Vagina (tissue), 2 donors: Measurements from ENCODE around the gene SMARCD2. TPM values are rescaled to one million over a fixed set of nuclear protein-coding genes. Genes with fewer than 3 reads are reported as not detected.
"Not testable (repeated sequence)": the region's sequence is repeated elsewhere in the genome, so short reads cannot be mapped to it uniquely, and the experiment has no call there.

Experiments
- DNase-seq, 2 donors: peaks; one replicate each; pipeline ENCODE4 v3.0.0-alpha.2; 2017; ENCODE audit errors: extremely low spot score in 2 of 2
- H3K27ac ChIP-seq: fragments of 200-600 bp; sonication (generic); one replicate; pipeline ENCODE4 v1.5.1; 2019
- H3K27me3 ChIP-seq: fragments of 200-600 bp; sonication (generic); one replicate; pipeline ENCODE4 v1.5.1; 2019
- H3K36me3 ChIP-seq, 2 donors: fragments of 200-600 bp; sonication (generic); one replicate each; pipeline ENCODE4 v1.5.1; 2017 to 2019
- H3K4me1 ChIP-seq: fragments of 200-600 bp; sonication (generic); one replicate; pipeline ENCODE4 v1.5.1; 2019
- H3K4me3 ChIP-seq, 2 donors: fragments of 200-600 bp; sonication (generic); 1 replicate in 1 of 2; 2 replicates in 1 of 2; pipeline ENCODE4 v1.5.1; 2016 to 2019
- H3K9me3 ChIP-seq: fragments of 200-600 bp; sonication (generic); one replicate; pipeline ENCODE4 v1.5.1; 2019
- CTCF ChIP-seq, 3 experiments: fragments of 450-650 bp in 2 of 3; fragments of 200-600 bp in 1 of 3; sonication (generic) in 1 of 3; IDR thresholded peaks; one replicate each; pipeline ENCODE4 v1.5.1; 2017 to 2019; ENCODE audit warnings: antibody characterized with exemption in 3 of 3, mild to moderate bottlenecking in 2 of 3, moderate library complexity in 2 of 3
- POLR2A ChIP-seq, 2 donors: fragments of 450-650 bp; IDR thresholded peaks; one replicate each; pipeline ENCODE4 v1.6.1; 2017; ENCODE audit warnings: antibody characterized with exemption in 2 of 2, mild to moderate bottlenecking in 2 of 2, moderate library complexity in 2 of 2
- POLR2AphosphoS5 ChIP-seq, 2 donors: sonication (generic); formaldehyde crosslinking; IDR thresholded peaks; one replicate each; pipeline ENCODE4 v1.9.0; 2017; ENCODE audit warnings: antibody characterized with exemption in 2 of 2, mild to moderate bottlenecking in 2 of 2, low read depth in 1 of 2; ENCODE audit not compliant: insufficient read depth in 1 of 2
- intact Hi-C: fragments of 100-400 bp; cut with DNase I; formaldehyde crosslinking; loops from one replicate; pipeline ENCODE4 v1.15.1; 2023
- total RNA-seq: library from RNA; depleted of rRNA; stranded (reverse); fragments of >200 nt; gene quantifications from one replicate; pipeline ENCODE4 v1.2.3, GENCODE V29; 2016

Gene SMARCD2
- total RNA-seq, result 146 TPM

GRCh38 chr17:63842540-63843386 lies at the start of gene SMARCD2:
Gene SMARCD2, minus strand, starts transcription at chr17:63842685. Its CDS starts 11 bp downstream, at chr17:63842674.
- no peaks in the 10 kb centered on the region for H3K9me3 ChIP-seq
- DNase-seq, result peak in 1 of 2 donors; percentile 99
- intact Hi-C loops, result loop anchor here (10.0 kb wide), 1 partner anchor 1082 kb away; no protein-coding TSS in a partner anchor
- peak within 1 kb of the TSS; percentile 96 to 100 for H3K4me3 ChIP-seq
- peaks cover 47% of the 10 kb centered on the region for H3K4me1 ChIP-seq
- TF ChIP-seq CTCF (IDR thresholded peaks at IDR 0.05) (peak in 1 of 3 experiments; percentile 68), POLR2AphosphoS5 (IDR thresholded peaks at IDR 0.05; ENCODE audit: insufficient read depth in 1 of 2, low read depth in 1 of 2) (peak; percentile 88 to 93), POLR2A (IDR thresholded peaks at IDR 0.05) (peak; percentile 47 to 97)
- no peaks in the 10 kb centered on the region for H3K36me3 ChIP-seq
- peak within 1 kb of the TSS; percentile 97 for H3K27ac ChIP-seq
- H3K27me3 ChIP-seq, result no peaks in the 10 kb centered on the region

DNA sequence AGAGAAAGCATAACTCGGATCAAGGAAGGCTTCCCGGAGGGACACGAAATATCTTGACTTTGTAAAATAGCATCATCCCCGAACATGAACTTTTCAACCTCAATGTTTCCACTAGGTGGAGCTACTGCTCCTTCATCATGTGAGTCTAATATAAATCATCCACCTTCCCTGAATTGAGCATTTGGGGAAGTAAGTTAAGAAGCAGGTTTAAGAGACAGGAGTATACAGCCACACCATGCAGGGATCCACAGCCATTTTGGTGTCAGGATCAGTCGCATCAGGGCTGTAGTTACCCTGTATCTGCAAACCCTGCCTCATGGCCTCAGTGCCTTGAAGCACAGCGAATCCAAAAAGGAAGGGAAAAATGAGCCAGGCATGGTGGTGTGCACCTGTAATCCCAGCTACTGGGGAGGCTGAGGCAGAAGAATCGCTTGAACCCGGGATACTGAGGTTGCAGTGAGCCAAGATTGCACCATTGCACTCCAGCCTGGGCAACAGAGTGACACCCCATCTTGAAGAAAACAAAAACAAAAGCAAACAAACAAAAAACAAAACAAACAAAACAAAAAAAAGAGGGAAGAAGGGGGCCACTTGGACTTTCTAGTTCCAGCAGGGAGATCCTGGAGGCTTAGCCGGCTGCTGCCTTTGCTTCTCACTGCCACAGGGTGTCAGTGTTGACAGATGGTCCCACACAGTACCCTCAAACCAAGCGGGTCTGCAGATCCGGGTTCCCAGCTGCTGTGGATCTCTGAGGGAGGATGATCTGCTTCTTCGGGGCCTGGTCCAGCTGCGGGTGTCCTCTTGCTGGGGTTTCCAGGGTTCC lies 46.8 kb upstream of the SMARCD2 start:
- H3K27me3 ChIP-seq, intact Hi-C loops, H3K27ac ChIP-seq, DNase-seq, H3K4me3 ChIP-seq, H3K9me3 ChIP-seq, H3K36me3 ChIP-seq, H3K4me1 ChIP-seq: not testable (repeated sequence)
- peak in 1 of 3 experiments; percentile 16 for TF ChIP-seq CTCF (IDR thresholded peaks at IDR 0.05)

- DNase-seq, intact Hi-C loops: not testable (repeated sequence)
Measured at GRCh38 chr17:63885119-63885518, 42.6 kb upstream of the SMARCD2 start.

DNA sequence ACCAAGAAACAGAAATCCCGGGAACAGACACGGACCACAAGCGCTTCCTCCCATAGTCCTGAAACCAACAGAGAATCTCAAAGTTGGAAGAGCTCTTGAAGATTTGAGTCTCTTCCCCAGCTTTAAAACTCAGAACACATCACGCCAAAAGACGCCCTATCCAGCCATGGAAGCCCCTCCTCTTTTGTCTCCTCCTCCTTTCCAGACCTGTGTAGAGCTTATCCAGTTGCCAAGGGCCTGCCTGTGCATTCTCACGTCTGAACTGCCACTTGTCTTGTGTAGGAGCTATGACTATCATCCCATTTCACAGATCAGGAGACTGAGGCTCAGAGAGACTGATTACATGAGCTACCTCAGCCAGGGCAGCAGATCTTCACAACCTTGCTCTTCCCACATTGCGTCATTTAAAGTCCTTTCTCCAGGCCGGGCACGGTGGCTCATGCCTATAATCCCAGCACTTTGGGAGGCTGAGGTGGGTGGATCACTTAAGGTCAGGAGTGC lies 40.2 kb upstream of the SMARCD2 start:
- H3K36me3 ChIP-seq, H3K4me3 ChIP-seq, intact Hi-C loops, H3K27ac ChIP-seq, H3K4me1 ChIP-seq, DNase-seq, H3K9me3 ChIP-seq, H3K27me3 ChIP-seq: not testable (repeated sequence)

More at GRCh38 chr17:63885119-63885518, 42.6 kb upstream of the SMARCD2 start:
- H3K4me1 ChIP-seq, H3K27me3 ChIP-seq, H3K27ac ChIP-seq, H3K4me3 ChIP-seq, H3K36me3 ChIP-seq, H3K9me3 ChIP-seq: not testable (repeated sequence)

- H3K27me3 ChIP-seq, result no peaks in the 10 kb centered on the region
- DNase-seq, result no peak
Measured at GRCh38 chr17:63881935-63882601, 39.6 kb upstream of the SMARCD2 start, which contains the start of gene GH2. Gene GH2, minus strand, starts transcription at chr17:63881944. Its CDS starts 143 bp downstream, at chr17:63881801.

DNA sequence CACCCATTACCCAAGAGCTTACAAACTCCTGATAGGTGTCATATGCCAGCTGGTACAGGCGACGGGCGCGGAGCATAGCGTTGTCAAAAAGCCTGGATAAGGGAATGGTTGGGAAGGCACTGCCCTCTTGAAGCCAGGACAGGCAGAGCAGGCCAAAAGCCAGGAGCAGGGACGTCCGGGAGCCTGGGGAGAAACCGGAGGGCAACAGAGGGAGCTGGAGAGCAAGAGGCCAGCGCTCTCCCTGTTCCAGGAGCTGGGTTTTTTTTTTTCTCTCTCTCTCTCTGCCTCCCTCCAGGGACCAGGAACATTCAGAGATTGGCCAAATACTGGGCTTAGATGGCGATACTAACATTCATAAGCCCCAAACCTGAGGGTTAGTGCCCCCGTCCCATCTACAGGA lies 38.9 kb upstream of the SMARCD2 start:
- H3K27me3 ChIP-seq, DNase-seq, H3K9me3 ChIP-seq, H3K27ac ChIP-seq, H3K36me3 ChIP-seq, H3K4me3 ChIP-seq, intact Hi-C loops, H3K4me1 ChIP-seq: not testable (repeated sequence)

More at GRCh38 chr17:63881935-63882601, 39.6 kb upstream of the SMARCD2 start, which contains the start of gene GH2:
- H3K4me1 ChIP-seq, result no peaks in the 10 kb centered on the region
- no peak within 1 kb of the TSS for H3K4me3 ChIP-seq
- intact Hi-C loops, result no loop called here
- H3K36me3 ChIP-seq, result no peaks in the 10 kb centered on the region
- TF ChIP-seq POLR2A (IDR thresholded peaks at IDR 0.05) (no peak), POLR2AphosphoS5 (IDR thresholded peaks at IDR 0.05; ENCODE audit: insufficient read depth in 1 of 2, low read depth in 1 of 2) (no peak), CTCF (IDR thresholded peaks at IDR 0.05) (peak in 2 of 3 experiments; percentile 12 to 21)
- H3K9me3 ChIP-seq, result no peaks in the 10 kb centered on the region
- H3K27ac ChIP-seq, result no peak within 1 kb of the TSS
